GM18861 (cell line): Measurements from ENCODE around the gene RAX2.

Experiments used
- ATAC-seq: cut with Tn5 transposase; IDR thresholded peaks from one replicate; pipeline ENCODE4 v1.9.1; 2021; ENCODE audit not compliant: unreplicated experiment

The RAX2 gene

DNA sequence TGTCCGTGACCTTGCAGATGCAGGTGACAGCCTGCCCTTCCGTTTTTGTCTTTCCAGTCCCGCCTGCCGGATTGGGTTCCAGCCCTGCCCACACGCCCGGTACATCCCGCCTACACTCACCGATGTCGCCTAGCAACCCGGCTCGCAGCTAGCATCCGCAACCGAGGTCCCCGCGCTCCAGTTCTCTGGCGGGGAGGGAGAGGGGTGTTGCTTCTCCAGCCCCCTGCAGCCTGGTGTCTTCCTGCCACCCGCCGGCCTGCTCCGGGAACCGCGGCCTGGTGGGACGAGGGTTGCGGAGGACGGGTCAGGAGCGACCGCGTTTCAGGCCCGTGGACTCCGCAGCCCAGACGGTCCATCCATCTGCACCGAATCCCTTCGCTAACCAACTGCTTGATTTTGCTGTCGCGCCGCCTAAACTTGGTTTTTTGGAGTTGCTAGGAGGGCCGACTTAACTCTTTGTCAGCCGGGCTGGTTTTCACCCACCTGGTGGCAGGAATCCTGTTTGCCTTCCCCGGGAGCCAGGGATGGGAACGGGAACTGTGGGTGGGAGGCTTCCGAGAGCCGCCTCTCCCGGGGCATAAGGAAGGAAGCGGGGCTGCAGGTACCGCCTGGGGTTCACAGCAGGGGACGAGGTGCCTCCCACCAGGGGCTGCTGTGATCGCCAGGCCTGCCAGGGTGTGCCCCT, 29.5 kb upstream of the RAX2 start:
- no peak for ATAC-seq

DNA sequence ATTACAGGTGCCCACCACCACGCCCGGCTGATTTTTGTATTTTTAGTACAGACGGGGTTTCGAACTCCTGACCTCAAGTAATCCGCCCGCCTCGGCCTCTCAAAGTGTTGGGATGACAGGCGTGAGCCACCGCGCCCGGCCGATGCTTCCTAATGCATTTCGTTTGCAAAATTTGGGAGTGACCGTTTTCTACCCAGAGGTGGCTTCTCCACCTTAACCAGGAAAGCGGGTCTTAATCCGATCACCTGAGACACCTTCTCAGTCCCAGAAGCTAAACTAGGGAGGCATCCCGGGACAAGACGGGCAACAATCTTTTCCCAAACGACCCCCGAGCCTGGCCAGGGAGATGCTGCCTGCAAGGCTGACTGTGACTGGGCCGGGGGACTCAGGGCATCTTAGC, 29.0 kb upstream of the RAX2 start:
- no peak for ATAC-seq

DNA sequence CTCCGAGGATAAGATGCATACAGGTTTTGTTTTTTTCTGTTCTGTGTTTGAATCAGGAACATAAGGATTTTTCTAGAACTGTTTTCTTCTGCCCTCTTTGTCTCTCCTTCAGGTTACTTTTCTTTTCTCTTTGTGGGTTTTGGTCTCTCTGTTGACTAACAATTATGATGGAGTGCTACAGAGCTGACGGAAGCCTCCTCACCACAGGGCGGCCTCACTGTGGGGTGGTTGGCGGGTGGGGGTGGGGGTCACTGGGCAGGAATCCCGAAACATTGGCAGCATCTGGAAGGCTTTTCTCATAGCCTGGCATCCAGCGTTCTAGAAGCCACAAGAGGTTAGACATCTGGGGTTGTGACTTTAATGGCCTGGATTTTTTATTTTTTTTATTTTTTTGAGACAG, 26.1 kb upstream of the RAX2 start:
- no peak for ATAC-seq

DNA sequence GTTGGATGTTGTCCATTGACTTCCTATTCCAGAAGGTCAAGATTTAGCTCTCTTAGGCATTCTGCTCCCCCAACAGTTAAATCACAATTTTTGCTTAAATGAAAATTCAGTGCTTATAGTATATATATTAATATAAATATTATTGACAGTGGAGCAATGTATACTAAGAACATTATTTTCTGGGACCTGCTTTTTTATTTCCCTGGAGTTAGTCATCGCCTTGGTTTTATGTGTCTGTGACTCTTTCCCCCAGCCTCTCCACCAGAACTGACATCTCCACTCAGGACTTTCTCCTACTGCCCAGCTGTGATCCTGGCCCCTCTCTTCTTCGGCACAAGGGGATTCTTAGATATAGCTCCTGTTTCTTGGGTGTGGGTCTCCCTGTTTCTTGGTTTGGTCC, 24.3 kb upstream of the RAX2 start:
- ATAC-seq, result no peak

DNA sequence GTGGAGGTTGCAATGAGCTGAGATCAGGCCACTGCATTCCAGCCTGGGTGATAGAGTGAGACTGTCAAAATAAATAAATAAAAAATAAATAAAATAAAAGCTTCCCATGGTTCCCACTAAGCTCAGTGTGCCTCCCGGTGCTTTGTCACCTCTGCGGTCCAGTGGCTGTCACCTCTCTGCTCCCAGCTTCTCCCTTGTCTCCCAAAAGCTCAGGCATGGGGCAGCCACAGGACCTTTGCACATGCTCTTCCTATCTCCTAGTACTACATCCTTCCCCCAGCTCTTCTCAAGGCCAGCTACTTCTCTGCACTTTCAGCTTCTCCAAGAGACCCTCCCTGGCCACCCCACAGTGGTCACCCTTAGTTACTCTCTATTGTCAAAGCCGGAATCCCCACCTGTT, 21.8 kb upstream of the RAX2 start:
- no peak for ATAC-seq

DNA sequence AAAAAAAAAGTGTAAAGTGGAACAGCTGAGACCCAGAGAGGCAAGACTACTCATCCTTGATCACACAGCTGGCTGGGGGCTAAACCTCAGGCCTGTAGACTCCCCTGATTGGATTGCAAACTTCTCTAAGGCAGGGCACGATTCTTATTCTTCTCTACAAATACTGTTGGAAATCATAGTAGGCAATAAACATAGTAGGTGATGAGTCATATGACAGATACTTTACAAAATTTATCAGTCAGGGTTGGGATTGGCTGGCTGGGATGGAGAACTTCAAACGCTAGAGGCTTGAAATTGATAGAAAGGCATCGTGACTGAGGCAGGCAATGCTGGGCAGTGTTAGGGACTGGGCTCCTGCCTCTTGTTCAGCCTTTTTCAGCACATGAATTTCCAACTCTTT, 20.1 kb upstream of the RAX2 start:
- ATAC-seq, result no peak

DNA sequence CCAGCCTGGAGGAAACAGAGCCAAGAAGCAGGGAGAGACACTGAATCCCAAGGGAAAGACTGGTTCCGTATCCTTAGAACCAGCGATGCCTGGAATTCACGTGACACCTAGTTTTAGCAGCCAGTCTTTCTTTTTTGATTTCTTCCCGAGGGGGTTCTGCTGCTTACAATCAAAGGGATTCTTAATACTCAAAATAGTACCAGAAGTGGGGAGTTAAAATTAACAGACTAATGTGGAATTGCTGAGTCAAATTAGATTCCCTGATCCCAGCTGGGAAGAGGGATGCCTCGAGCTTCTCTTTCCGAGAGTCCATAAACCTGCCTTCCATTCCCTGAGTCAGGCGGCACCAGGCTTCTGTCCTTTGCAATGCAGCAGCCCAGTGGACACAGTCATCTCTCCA, 18.9 kb upstream of the RAX2 start:
- no peak for ATAC-seq

DNA sequence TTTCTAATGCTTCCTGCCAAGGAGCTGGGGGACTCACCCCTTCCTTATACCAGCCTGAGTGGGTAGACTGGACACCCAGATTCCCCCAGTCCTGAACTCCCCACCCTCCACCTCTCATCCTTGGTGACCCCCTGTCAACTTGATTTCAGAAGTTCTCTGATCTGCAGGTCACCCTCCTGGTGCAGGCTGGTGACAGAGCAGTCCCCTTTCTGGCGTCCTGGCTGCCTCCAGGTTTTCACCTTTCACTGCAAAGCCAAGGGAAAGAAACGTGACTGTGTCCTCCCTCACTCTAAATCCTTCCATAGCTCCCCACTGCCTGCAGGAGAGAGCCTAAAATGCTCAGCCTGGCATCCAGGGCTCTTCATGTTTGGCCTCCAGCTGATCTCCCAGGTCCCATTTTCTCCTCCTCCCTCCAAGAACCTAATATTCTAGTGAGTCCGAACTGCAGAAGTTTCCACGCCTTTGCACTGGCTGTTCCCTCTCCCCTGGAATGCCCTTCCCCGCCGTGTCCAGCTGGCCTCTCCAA, 18.2 kb upstream of the RAX2 start:
- ATAC-seq, result no peak

DNA sequence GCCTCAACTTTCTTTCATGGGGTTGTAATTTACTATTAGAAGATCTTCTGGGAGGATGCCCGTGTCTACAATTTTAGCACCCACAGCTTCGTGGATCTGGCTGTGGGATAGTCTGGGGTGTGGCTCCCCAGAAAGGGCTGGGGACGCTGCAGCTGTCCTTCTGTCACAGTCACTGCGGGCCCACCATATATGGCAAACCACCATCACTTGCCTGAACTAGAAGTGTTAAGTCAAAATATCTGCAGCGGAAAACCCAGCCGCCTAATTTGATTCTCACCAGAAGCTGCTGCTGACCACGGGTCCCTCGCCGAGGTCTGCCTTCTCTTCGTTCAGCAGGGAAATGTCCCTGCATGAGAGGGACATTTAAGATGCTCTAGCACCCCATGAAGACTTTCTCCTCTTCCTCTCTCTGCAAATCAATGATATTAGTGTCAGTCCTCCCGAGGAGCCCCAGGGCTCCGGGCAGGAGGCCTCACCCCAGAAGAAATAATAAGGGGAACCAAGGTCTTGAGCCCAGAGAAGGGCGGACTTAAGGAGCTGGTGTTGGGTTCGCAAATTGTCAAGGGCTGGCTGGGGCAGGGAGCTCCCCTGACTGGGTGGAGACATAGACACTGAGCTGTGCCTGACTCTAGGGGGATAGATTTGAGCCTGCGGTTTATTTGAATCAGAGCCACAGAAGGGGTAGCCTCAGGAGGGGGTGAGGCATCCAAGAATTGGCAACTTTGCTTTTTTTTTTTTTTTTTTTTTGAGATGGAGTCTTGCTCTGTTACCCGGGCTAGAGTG, 17.2 kb upstream of the RAX2 start:
- ATAC-seq, result no peak

DNA sequence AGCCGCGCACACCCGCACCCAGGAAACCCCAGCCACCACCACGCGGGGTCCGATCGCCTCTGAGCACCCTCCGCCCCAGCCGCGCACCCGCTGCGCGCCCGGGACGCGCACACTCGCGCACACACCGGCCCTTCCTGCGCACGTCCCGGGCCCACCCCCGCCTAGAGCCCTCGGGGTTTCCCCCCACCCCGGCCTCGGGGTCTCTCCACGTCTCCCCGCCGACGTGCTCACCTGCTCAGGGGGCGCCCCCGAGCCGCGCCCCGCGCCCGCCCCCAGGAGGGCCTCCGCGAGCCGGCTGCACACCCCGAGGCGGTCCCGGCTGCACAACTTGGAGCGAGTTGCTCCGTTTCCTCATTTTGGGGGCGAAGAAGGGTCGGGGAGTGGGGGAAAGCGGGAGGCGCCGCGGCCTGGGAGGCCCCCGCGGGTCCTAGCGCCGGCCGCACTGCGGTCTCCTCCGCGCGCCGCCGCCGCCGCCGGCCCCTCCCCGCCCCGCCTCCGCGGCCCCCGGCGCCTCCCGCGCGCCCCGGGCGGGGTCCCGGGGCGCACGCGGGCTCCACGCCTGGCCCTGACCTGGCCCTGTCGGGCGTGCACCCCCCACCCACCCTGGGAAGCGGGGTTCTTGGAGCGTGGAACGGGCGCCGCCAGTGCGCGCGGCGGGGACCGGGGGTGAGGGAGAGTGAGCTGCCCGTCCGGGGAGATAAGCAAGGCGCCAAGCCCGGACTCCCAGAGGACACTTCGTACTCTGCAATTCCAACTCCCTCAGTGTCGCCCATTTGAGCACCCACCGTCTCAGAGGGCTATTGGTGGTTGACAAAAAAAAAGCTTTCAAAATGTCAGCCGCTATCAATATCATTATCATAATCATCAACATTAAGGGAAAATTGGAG, 14.2 kb upstream of the RAX2 start, which contains the start of gene MATK:
TSS of gene MATK (minus strand) at position 444 of the 887 bp plus-strand sequence. CDS start 1,246 bp downstream, outside the sequence.
- ATAC-seq, result no peak

DNA sequence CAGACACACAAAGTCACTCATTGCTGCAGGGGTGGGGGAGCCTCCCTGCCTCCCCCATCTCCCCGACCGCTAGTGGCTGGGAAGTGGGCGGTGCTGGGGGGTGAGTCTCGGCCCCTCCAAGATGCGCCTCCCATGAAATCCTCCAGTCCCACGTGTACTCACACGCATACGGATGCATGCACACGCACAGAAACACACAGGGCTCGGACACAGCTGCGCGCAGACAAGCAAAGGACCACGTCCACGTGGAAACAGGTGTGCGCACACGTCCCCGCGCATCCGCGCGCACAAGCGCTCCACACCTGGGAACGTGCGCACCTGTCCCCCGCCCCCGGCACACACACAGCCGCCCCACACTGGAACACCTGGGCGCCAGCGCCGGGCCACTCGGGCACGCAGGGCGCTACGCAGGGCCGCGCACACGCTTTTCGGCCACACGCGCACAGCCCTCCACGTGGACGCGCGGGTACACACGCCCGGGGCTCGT, 13.5 kb upstream of the RAX2 start:
- no peak for ATAC-seq

DNA sequence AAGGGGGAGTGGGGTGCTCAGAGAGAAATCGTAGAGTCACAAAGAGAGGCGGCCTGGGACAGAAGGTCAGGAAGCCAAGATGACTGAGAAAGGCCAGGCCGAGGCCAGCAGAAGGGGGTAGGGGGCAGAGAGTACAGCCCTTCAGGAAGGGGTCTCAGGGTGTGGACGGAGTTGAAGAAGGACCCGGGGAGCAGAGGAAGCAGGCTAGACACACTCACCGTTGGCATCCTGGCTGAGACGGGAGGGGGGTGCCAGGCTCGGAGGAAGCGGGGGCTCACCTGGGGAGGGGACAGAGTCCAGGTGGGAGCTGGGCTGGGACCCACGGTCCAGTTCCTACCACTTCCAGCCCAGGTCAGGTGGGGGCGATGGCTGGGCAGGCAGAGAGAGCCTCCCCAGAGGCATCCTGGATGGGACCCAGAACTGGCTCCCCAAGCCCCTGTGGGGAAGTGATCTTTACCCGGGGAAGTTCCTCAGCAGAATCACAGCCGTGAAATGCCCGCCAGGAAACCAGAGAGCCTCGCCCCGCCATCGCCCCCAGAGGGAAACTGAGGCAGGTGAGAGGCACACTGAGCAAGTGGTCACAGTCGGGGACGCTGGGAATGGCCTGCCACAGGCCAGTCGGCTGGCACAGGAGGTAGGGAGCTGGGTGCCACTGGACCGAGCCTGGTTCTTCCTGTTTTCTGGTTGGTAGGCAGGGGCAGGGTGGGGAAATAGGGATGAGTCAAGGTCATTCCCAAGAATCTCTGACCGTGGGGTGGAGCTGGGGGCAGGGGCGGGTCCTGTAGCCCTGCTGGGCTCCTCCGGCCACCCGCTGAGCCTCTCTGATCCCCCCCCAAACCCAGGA, 12.8 kb upstream of the RAX2 start:
- no peak for ATAC-seq

DNA sequence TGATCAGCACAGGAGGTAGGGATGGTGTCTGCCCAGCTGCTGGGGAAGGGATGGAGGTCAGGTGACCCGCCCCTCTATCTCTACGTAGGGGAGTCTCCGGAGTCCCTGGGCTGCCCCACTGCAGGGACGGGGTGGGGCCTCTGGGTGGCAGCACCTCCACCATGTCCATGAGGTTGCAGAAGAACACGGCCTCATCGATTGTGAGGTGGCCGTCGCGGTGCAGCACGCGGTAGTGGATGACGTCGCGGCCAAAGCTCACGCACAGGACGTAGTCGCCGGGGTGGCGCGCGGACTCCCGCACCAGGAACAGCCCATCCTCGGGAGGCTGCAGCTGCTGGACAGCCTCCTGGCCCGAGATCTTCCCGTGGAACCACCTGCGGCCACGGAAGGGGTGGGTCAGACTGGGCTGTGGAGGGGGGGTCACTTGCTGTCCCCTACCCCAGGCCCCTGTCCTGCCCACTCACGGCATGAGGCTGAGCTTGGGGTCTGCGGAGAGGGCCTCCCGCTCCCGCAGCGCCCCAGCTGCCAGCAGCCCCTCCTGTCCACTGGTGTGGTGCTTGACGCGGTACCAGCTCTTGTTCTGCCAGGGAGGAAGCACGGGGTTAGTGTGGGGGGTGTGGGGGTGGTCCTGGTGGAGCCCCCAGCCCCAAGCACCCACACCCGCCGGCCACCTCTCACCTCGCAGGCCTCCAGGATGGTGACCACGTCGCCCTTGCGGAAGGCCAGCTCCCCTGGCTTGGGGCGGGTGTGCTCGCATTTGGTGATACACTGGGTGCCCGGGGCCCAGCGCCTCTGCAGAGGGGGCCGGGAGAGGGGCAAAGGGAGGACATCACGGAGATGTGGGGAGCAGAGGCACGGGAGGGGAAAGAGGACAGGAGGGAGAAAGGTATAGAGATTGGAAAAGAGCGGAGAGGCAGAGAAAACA, 11.9 kb upstream of the RAX2 start:
- no peak for ATAC-seq

DNA sequence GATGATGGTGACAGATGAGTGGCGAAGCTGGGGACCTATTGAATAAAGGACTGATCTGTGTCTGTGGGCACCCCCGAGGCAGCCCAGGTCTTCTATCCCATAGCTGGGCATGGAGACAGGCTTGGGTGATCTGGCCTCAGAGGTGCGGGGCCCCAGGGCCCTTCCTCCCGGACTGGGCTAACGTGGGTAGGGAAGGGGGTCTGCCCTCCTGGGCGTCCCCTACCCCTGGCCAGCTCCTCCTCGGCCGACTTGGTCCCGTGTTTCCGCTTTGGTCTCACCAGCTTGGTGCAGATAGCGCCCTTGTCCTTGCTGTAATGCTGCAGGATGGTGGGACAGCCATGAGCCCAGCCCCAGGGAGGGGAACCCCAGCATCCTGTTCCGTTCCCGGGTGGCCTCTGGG, 10.9 kb upstream of the RAX2 start:
- no peak for ATAC-seq

DNA sequence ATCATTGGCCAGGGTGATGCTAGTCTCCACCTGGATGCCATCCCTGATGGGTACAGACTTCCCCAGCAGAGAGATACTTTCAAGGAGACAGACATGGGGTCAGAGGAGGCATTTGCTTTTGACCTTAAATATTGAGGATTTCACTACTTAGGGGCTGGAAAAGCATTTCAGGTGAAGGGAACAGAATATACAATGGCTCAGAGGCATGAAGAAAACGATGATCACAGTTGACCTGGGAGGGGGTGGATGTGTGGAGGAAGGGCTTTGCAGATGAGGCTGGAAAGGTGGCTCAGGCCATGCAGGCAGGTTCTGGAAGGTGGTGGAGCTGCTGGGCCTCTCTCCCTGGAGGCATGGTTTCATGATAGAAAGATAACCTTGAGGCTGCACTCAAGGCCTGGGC, 10.3 kb upstream of the RAX2 start:
- no peak for ATAC-seq

DNA sequence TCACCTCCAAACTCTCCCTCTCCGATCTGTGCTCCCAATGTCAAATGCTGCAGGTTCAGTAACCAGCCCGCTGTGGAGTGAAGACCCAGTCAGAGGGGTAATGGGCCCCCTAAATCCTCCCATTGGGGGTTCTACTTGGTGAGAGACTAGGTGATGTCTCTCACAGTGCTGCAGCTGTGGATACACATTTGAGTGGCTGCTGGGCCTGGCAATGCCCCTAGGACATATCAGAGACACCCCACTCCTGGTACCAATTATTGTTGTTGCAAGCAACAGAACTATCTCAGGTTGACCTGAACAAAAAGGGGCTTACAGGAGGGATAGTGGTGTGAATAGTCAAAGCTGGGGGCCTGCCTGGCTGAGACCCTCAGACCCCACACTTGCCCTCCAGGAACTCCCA, 9.6 kb upstream of the RAX2 start:
- ATAC-seq, result no peak

DNA sequence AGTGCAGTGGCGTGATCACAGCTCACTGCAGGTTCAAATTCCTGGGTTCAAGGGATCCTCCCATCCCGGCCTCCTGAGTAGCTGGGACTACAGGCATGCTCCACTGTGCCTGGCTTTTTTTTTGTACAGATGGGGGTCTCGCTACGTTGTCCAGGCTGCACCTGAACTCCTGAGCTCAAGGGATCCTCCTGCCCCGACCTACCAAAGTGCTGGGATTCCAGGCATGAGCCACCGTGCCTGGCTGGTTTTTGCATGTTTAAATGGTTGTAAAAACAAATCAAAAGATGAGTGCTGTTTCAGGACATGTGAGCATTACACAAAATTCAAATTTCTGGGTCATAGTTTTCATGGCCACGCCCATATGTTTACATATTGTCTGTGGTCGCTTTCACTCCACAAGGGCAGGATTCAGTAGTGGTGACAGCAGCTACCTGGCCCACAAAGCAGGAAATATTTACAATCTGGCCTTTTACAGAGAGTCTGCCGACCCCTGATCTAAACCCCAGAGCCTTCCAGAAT, 8.8 kb upstream of the RAX2 start:
- no peak for ATAC-seq

DNA sequence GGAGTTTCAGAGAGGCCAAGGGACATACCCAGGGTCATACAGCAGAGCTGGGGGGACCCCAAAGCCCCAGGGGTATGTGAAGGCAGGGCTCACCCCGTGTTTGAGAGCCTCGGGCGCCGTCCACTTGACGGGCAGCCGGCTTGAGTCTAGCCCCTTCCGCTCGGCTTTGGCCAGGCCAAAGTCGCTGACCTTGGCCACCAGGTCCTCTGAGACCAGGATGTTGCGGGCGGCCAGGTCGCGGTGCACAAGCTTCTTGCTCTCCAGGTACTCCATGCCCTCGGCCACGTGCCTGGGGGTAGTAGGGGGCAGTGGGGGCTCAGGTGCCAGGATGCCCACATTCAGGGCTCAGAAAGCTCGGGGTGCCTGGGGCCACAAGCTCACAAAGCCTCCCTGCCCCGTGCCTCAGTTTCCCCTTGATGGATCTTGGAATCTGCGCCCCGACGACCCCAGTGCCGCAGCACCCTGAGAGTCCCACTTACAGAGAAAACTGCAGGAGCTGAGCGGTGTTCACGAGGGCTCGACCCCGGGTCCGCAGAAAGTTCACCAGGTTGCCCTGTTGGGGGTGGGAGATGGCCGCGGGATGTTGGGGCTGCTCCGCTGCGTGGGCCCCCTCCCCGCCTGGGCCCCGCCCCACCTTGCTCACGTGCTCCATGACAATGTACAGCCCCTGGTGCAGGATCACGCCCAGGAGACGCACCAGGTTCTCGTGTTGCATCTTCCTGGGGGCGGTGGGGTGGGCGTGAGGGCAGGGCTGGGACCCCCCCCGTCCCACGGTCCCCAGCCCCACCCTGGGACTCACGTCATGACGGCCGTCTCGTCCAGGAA, 7.1 kb upstream of the RAX2 start:
- no peak for ATAC-seq
